Activated CD4-positive, CD25-positive, alpha-beta regulatory T cell (primary cell): ENCODE data around the gene SENP5.

Experiments
- DNase-seq, 4 experiments: peaks; one replicate each; lab custom pipeline; 2025; lab: John Stamatoyannopoulos, UW

The SENP5 gene

DNA sequence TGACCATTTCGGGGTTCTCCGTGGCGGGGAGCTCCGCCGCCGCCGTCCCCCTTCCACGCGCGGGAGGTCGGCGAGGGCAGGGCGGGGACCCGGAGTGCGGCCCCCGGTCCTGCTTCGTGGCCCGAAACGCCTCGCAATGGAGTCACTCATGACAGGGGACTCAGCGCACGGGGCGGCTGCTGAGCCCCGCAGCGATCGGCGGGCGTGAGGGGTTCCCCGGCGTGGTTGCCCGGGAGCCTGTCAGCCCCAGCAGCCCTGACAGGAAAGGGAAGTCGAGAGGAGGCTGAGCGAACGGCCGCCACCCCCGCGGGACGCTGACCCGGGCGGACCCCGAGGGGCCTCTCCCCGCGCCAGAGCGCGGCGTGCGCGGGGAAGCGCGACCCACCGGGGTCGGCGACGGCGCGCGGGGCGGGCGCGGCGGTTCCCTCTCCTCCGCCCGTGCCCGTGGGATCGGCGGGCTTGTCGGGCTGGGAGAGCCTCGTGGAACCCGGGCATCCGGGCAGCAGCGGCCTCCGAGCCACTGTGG is 101.5 kb downstream of the SENP5 start:
- no peak for DNase-seq

GRCh38 chr3:196969660-196970546 is 102.2 kb downstream of the SENP5 start:
- peak; percentile 29 to 43 (median 33) for DNase-seq

DNA sequence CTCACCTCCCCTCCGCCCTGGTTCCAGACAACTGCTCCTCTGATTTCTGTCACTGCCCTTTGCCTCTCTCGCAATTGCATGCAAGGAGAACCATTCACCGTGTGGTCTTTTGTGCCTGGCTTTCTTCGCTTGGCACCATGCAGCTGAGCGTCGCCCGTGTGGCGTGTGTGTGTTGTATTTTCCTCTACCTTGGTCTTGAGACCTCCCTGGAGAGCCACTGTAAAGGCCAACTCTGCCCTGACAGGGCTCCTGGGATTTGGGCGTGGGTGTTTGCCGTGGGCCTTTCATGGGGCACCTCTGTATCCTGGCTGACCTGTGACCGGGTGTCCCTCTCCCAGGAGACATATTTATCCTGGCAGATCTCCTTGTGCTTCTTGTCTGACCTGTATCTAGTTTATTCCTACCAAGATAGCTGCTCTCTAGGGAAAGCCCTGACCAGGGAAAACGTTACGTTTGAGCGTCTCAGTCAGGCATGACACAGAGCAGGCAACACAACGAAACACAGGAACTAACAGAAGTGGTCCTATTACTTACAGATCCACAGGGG is 102.9 kb downstream of the SENP5 start:
- DNase-seq = no peak

GRCh38 chr3:196971094-196971698 is 103.5 kb downstream of the SENP5 start:
- DNase-seq = no peak

- DNase-seq = no peak
These were observed 106.9 kb downstream of the SENP5 start for GRCh38 chr3:196974661-196975060.

- DNase-seq = no peak
These were observed 107.6 kb downstream of the SENP5 start for GRCh38 chr3:196975349-196975748.

DNA sequence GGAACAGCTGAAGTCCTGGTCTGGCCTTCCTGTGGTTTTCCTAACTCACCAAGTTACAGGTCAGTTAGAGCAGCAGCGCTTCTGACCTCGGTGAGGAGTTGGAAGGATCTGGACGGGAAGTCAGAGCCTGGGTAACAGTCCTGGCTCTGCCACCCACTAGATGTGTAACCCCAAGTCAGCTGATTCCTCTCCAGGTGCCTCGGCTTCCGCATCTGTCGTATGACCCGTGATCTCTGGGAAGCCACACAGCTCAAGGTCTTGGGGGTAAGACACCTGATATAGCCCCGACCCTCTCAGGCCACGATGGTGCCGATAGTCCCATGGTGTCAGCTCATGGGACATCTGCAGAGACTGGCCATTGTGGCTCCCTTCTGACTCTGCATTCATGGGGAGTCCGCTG is 109.2 kb downstream of the SENP5 start:
- DNase-seq = no peak

- no peak for DNase-seq
These were observed 111.8 kb downstream of the SENP5 start for GRCh38 chr3:196979545-196979944.

GRCh38 chr3:196981657-196982056 is 113.9 kb downstream of the SENP5 start:
- no peak for DNase-seq

- no peak for DNase-seq
These were observed 115.5 kb downstream of the SENP5 start for GRCh38 chr3:196983186-196983585.
